K562 (cell line): Measurements from ENCODE around the gene SH3BP4. TPM values are rescaled to one million over a fixed set of nuclear protein-coding genes. Genes with fewer than 3 reads are reported as not detected.

Experiments used
- ATAC-seq: fragments of 200-7000 bp; cut with Tn5 transposase; 3 replicates; pipeline ENCODE4 v1.9.1; 2020; ENCODE audit warnings: moderate library complexity
- BruUV-seq: library from RNA; stranded (reverse); fragments of 400-500 nt; replicated peaks from 2 replicates; lab custom pipeline; 2021; lab: Mats Ljungman, UMichigan
- CTCF ChIA-PET: fragments of 300-600 bp; formaldehyde crosslinking; extraction: SDS; loops from one replicate; lab custom pipeline; 2021; ENCODE audit warnings: low intra/inter-chr PET ratio; lab: Yijun Ruan, JAX
- POLR2A ChIA-PET: fragments of 300-600, 350-650 bp; sonication (Branson Sonifier 250); formaldehyde crosslinking; extraction: SDS; loops from one replicate; lab custom pipeline; 2021; ENCODE audit warnings: antibody characterized with exemption, inconsistent platforms; lab: Yijun Ruan, JAX
- DNase-seq, 4 experiments: peaks; one replicate each; pipeline versions ENCODE4 v3.0.0 to v3.0.0-alpha.2; 2011 to 2018; ENCODE audit warnings: low spot score in 3 of 4, mixed read lengths in 3 of 4; ENCODE audit errors: extremely low read depth in 1 of 4
- FAIRE-seq: peaks from 2 replicates; lab custom pipeline; 2011; peaks lifted over from hg19 to GRCh38; lab: Jason Lieb, UNC
- H2AFZ ChIP-seq: 2 replicates; pipeline ENCODE4 v1.6.0; 2011; ENCODE audit warnings: low read depth, low read length, control low read depth, inconsistent platforms
- H3K27ac ChIP-seq: fragments of 200-600 bp; 3 replicates; pipeline ENCODE4 v1.8.0; 2011; ENCODE audit warnings: low read depth, mild to moderate bottlenecking, control low read depth, inconsistent platforms, low read length, moderate library complexity, mixed read lengths; ENCODE audit errors: extremely low read depth
- H3K27me3 ChIP-seq, 2 experiments: fragments of 300-600 bp in 1 of 2; 2 replicates in 1 of 2; 3 replicates in 1 of 2; pipeline versions ENCODE4 v1.6.0 to v1.8.0; 2011; ENCODE audit warnings: inconsistent platforms in 2 of 2, low read length in 2 of 2, mild to moderate bottlenecking in 1 of 2, mixed read lengths in 1 of 2, moderate library complexity in 1 of 2; ENCODE audit not compliant: control insufficient read depth in 2 of 2, insufficient read depth in 2 of 2
- H3K36me3 ChIP-seq: fragments of 300-600 bp; 3 replicates; pipeline ENCODE4 v1.8.0; 2011; ENCODE audit warnings: mild to moderate bottlenecking, low read length, inconsistent platforms; ENCODE audit not compliant: control insufficient read depth, insufficient read depth
- H3K4me1 ChIP-seq, 2 experiments: fragments of 200-600 bp in 1 of 2; replicated peaks in 1 of 2; 2 replicates in 1 of 2; 3 replicates in 1 of 2; pipeline versions ENCODE4 v1.5.1 to v1.8.0; 2011; ENCODE audit warnings: inconsistent platforms in 2 of 2, low read length in 2 of 2, mild to moderate bottlenecking in 1 of 2, mixed read lengths in 1 of 2, moderate library complexity in 1 of 2; ENCODE audit not compliant: control insufficient read depth in 2 of 2, insufficient read depth in 2 of 2
- H3K4me2 ChIP-seq: 2 replicates; pipeline ENCODE4 v1.6.1; 2011; ENCODE audit warnings: low read length, control low read depth, inconsistent platforms, mixed read lengths; ENCODE audit not compliant: insufficient read depth
- H3K4me3 ChIP-seq: fragments of 200-600 bp; sonication (generic), shearing (Covaris generic); 2 replicates; pipeline ENCODE4 v1.5.1; 2016; ENCODE audit warnings: control low read depth, inconsistent platforms
- H3K79me2 ChIP-seq: fragments of 200-600 bp; 3 replicates; pipeline ENCODE4 v1.8.0; 2011; ENCODE audit warnings: low read length, inconsistent platforms; ENCODE audit not compliant: control insufficient read depth, insufficient read depth
- H3K9ac ChIP-seq, 2 experiments: 2 replicates each; pipeline versions ENCODE4 v1.6.0 to v1.6.1; 2011; ENCODE audit warnings: low read depth in 2 of 2, low read length in 2 of 2, control low read depth in 1 of 2, inconsistent platforms in 1 of 2, mild to moderate bottlenecking in 1 of 2, mixed read lengths in 1 of 2; ENCODE audit not compliant: insufficient read depth in 1 of 2
- H3K9me1 ChIP-seq: one replicate; pipeline ENCODE4 v1.6.0; 2011; ENCODE audit warnings: inconsistent platforms, mild to moderate bottlenecking, low read length, moderate library complexity; ENCODE audit not compliant: control insufficient read depth, insufficient read depth
- H3K9me3 ChIP-seq: replicated peaks from 2 replicates; pipeline ENCODE4 v1.5.1; 2011; ENCODE audit warnings: low read depth, low read length, inconsistent platforms; ENCODE audit not compliant: control insufficient read depth, insufficient read depth
- H4K20me1 ChIP-seq: replicated peaks from 2 replicates; pipeline ENCODE4 v1.6.1; 2011; ENCODE audit warnings: low read length, inconsistent platforms, mixed read lengths; ENCODE audit not compliant: control insufficient read depth, insufficient read depth
- CTBP1 ChIP-seq: fragments of 450-650 bp; IDR thresholded peaks from 2 replicates; pipeline ENCODE4 v1.6.1; 2016; ENCODE audit warnings: borderline replicate concordance
- IFI16 ChIP-seq: fragments of 250-450 bp; sonication (Bioruptor Pico); IDR thresholded peaks from 2 replicates; pipeline ENCODE4 v2.1.2; 2022; ENCODE audit warnings: mild to moderate bottlenecking, inconsistent platforms
- NCOR1 ChIP-seq: fragments of 450-650 bp; IDR thresholded peaks from 2 replicates; pipeline ENCODE4 v1.6.1; 2016; ENCODE audit warnings: mild to moderate bottlenecking, moderate library complexity
- RBM25 ChIP-seq: fragments of 200-400 bp; formaldehyde crosslinking; IDR thresholded peaks from 2 replicates; pipeline ENCODE4 v1.6.1; 2018; ENCODE audit warnings: low read length, low read depth, moderate library complexity; ENCODE audit not compliant: severe bottlenecking
- ZNF175 ChIP-seq: fragments of 200-800 bp; sonication (Bioruptor generic); IDR thresholded peaks from 2 replicates; pipeline ENCODE4 v1.6.1; 2016; ENCODE audit warnings: low read depth, mild to moderate bottlenecking, missing genetic modification characterization, missing compliant biosample characterization
- WGBS: fragments of 100-300 bp; shearing (Covaris generic); methylation state at CpG from one replicate; pipeline ENCODE4 v1.1.6; 2016; ENCODE audit warnings: low coverage, mixed read lengths; ENCODE audit not compliant: insufficient coverage; ENCODE audit errors: missing lambda C conversion rate; 5-methylcytosine and 5-hydroxymethylcytosine counted together
- in situ Hi-C: fragments of 300-500 bp; cut with MboI; formaldehyde crosslinking; loops from 4 replicates; pipeline ENCODE4 v1.15.0; 2018; ENCODE audit warnings: inconsistent platforms, mixed read lengths
- intact Hi-C: fragments of 100-400 bp; cut with micrococcal nuclease; formaldehyde crosslinking; loops from 2 replicates; pipeline ENCODE4 v1.14.2; 2022
- polyA plus RNA-seq, 8 experiments: library from polyadenylated mRNA; depleted of rRNA in 4 of 8; stranded (reverse) in 5 of 8; unstranded in 3 of 8; fragments of >200 nt; fragmentation: Nextera tagmentation in 2 of 8; fragmentation: Illumina TruSeq in 1 of 8; extraction: Ambion mirVana in 2 of 8; extraction: Trizol in 1 of 8; gene quantifications; 2 replicates each; pipeline versions ENCODE4 v1.2.1 to v1.2.3, GENCODE V29; 2011 to 2014; ENCODE audit warnings: inconsistent platforms in 1 of 8, missing spikeins in 1 of 8
- total RNA-seq, 7 experiments: library from RNA; depleted of rRNA in 6 of 7; stranded (reverse); fragments of >200 nt in 6 of 7; fragmentation: Illumina TruSeq in 2 of 7; extraction: Trizol in 2 of 7; gene quantifications; 2 replicates each; pipeline versions ENCODE4 v1.2.1 to v1.2.3, GENCODE V29; 2011 to 2021; ENCODE audit warnings: low replicate concordance in 1 of 7
- TF ChIP-seq, protein P1 (sequence below): fragments of 450-650 bp; formaldehyde crosslinking; IDR thresholded peaks from 2 replicates; pipeline ENCODE4 v1.4.0; 2020; ENCODE audit warnings: mild to moderate bottlenecking, moderate library complexity

SH3BP4 gene
- total and polyA plus RNA-seq, 9 of the 15 experiments (the other 6 are each of a cell fraction or from before 2014, with no cell fraction given): 0.03 to 0.28 (median 0.27) TPM; not detected in 6

DNA sequence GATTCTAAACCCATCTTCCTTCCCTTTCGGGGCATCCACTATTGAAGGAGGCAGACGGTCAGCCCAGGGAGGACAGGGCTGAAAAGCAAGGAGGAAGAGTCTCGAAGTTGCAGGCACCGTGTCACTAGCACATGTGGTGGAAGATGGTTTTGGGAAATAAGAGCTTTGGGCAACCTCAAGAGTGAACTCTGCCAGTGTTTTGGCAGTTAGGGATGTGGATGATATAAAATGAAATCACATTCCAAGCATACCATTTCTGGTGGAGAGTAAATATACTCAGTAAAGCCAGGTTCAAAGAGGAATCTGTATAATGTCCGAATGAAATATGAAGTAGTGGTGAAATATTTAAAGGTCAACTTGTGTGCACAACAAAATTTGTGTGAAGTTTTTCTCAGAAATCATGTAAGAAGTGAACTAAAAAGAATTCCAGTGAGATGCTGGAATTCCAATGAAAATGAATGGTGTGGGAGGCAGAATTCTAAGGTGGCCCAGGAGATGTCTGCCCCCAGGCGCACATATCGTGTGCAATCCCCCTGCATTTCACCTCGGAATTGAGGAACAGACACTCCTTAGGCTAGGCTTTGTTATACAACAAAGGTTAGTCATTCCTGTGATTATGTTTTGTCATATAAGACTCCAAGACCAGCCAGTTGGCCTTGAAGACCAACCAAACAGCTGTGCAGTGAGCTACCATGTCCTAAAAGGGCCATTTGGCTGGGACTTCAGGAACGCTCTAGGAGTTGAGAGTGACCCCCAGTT, 147.1 kb downstream of the SH3BP4 start (continued):
- TF ChIP-seq, protein P1, sequence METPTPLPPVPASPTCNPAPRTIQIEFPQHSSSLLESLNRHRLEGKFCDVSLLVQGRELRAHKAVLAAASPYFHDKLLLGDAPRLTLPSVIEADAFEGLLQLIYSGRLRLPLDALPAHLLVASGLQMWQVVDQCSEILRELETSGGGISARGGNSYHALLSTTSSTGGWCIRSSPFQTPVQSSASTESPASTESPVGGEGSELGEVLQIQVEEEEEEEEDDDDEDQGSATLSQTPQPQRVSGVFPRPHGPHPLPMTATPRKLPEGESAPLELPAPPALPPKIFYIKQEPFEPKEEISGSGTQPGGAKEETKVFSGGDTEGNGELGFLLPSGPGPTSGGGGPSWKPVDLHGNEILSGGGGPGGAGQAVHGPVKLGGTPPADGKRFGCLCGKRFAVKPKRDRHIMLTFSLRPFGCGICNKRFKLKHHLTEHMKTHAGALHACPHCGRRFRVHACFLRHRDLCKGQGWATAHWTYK: no peak
- TF ChIP-seq RBM25: no peak
- TF ChIP-seq, all 486 proteins: peak for 0

DNA sequence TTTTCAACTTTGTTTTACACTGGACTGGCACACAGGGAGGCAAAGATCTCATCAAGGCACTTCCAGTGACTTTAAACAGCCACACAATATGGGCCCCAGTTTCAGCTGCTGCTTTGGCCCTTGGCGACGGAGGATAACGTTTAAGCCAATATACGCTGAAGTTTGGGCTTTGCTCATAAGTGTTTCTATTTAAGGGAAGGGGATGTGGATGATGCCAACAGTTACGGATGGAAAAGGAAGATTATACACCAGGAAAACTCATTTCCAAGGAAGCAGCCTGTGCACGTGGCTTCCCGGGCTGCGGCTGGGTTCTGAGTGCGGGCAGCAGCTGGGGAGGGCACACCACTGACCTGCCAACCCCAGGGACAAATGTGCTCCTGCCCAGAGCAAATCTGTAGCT, 151.1 kb downstream of the SH3BP4 start:
- Histone ChIP-seq H3K79me2 (no peaks in the 10 kb centered on the region), H3K4me3 (no peak overlapping the region), H3K4me1 (no peaks in the 10 kb centered on the region), H4K20me1 (no peaks in the 10 kb centered on the region), H3K9ac (no peak overlapping the region), H2AFZ (no peak overlapping the region), H3K27ac (no peak overlapping the region), H3K27me3 (peaks cover 0 to 21% of the 10 kb centered on the region in 2 experiments; a peak in 2 of 5 replicates), H3K9me3 (no peaks in the 10 kb centered on the region), H3K4me2 (no peak overlapping the region), H3K36me3 (no peaks in the 10 kb centered on the region), H3K9me1 (no peaks in the 10 kb centered on the region)
- 3% methylated on average over 8 of the region's 9 CpGs for WGBS
- ChIA-PET POLR2A (no interaction called here), CTCF (no interaction called here)
- no peak for FAIRE-seq
- in situ Hi-C loops (loop anchor here (10.0 kb wide), 1 partner anchor 558 kb away; no protein-coding TSS in a partner anchor), intact Hi-C loops (no loop called here)
- BruUV-seq: no TSS peak
- TF ChIP-seq ZNF175 (CRISPR knock-in tag) (no peak), IFI16 (no peak), CTBP1 (no peak), NCOR1 (no peak)
- no peak for DNase-seq
- ATAC-seq: no peak
